ENCODE measurements around the gene NUP98.

DNA sequence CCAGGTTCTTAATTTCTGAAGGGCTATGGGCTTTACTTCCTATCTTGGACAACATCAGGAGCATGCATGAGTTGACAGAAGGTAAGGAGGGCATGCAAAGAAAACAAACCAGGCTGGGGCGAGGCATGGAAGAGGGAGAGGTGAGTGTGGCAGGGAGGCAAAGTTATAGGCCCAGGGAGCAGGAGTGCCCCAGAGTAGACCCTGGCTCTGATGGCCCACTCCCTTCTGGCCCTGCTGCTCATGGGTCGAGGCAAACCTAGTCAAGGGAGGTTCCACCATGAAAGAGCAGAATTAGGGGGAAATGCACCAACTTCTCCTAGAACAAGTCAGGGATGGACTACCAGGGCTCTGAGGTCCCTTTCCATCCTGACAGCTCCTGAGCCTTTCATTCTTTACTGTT, 136.4 kb downstream of the NUP98 start:
- TF ChIP-seq, protein P1, sequence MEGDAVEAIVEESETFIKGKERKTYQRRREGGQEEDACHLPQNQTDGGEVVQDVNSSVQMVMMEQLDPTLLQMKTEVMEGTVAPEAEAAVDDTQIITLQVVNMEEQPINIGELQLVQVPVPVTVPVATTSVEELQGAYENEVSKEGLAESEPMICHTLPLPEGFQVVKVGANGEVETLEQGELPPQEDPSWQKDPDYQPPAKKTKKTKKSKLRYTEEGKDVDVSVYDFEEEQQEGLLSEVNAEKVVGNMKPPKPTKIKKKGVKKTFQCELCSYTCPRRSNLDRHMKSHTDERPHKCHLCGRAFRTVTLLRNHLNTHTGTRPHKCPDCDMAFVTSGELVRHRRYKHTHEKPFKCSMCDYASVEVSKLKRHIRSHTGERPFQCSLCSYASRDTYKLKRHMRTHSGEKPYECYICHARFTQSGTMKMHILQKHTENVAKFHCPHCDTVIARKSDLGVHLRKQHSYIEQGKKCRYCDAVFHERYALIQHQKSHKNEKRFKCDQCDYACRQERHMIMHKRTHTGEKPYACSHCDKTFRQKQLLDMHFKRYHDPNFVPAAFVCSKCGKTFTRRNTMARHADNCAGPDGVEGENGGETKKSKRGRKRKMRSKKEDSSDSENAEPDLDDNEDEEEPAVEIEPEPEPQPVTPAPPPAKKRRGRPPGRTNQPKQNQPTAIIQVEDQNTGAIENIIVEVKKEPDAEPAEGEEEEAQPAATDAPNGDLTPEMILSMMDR (IDR thresholded peaks at IDR 0.05; ENCODE audit: poor library complexity): no peak
- TF ChIP-seq EZH2 (IDR thresholded peaks at IDR 0.05; ENCODE audit: borderline replicate concordance) (no peak), EZH2phosphoT487 (IDR thresholded peaks at IDR 0.05; ENCODE audit: low read depth, severe bottlenecking, unreplicated experiment) (no peak)
